DMS153 (cell line): ENCODE measurements around the gene BTK.
"Not testable (repeated sequence)": the region's sequence is repeated elsewhere in the genome, so short reads cannot be mapped to it uniquely, and the experiment has no call there.

Experiments used
- DNase-seq: peaks from one replicate; lab custom pipeline; 2025; lab: John Stamatoyannopoulos, UW

Gene BTK

GRCh38 chrX:101337776-101338271 is 48.2 kb downstream of the BTK start:
- DNase-seq: no peak

GRCh38 chrX:101334310-101334709 is 51.7 kb downstream of the BTK start:
- not testable (repeated sequence) for DNase-seq

- DNase-seq: not testable (repeated sequence)
These were observed 59.4 kb downstream of the BTK start for GRCh38 chrX:101326600-101326999.

- DNase-seq: no peak
These were observed 82.2 kb downstream of the BTK start for GRCh38 chrX:101303790-101304189.
